GM12875 (cell line): Measurements from ENCODE around the gene NCOA3.
"Not testable (repeated sequence)": the region's sequence is repeated elsewhere in the genome, so short reads cannot be mapped to it uniquely, and the experiment has no call there.

ENCODE experiments used
- H3K4me3 ChIP-seq: one replicate; pipeline ENCODE4 v1.5.1; 2011; ENCODE audit warnings: low read depth, low read length, control low read depth
- CTCF ChIP-seq: IDR thresholded peaks from 2 replicates; pipeline ENCODE4 v1.5.1; 2011; ENCODE audit warnings: low read depth, mild to moderate bottlenecking, control low read depth, inconsistent platforms, low read length, moderate library complexity, borderline replicate concordance; ENCODE audit not compliant: insufficient read depth

The NCOA3 gene

GRCh38 chr20:47456952-47457724 is 44.5 kb upstream of the NCOA3 start:
- TF ChIP-seq CTCF: no peak
- no peak overlapping the region for H3K4me3 ChIP-seq

GRCh38 chr20:47458280-47459050 is 43.2 kb upstream of the NCOA3 start:
- not testable (repeated sequence) for H3K4me3 ChIP-seq

- no peak overlapping the region for H3K4me3 ChIP-seq
- TF ChIP-seq CTCF: no peak
These were observed 42.2 kb upstream of the NCOA3 start for GRCh38 chr20:47459344-47460073.

- not testable (repeated sequence) for H3K4me3 ChIP-seq
These were observed 41.0 kb upstream of the NCOA3 start for GRCh38 chr20:47460761-47461112.

GRCh38 chr20:47461120-47461685 is 40.5 kb upstream of the NCOA3 start:
- TF ChIP-seq CTCF: no peak
- no peak overlapping the region for H3K4me3 ChIP-seq

- not testable (repeated sequence) for H3K4me3 ChIP-seq
These were observed 39.8 kb upstream of the NCOA3 start for GRCh38 chr20:47461906-47462305.

GRCh38 chr20:47464380-47465101 is 37.1 kb upstream of the NCOA3 start:
- no peak for TF ChIP-seq CTCF
- no peak overlapping the region for H3K4me3 ChIP-seq

GRCh38 chr20:47465335-47466090 is 36.2 kb upstream of the NCOA3 start:
- TF ChIP-seq CTCF: no peak

More at GRCh38 chr20:47465335-47466090, 36.2 kb upstream of the NCOA3 start:
- H3K4me3 ChIP-seq: no peak overlapping the region
